ENCODE measurements around the gene XXYLT1.

XXYLT1 gene

GRCh38 chr3:195103623-195104022 lies 167.3 kb downstream of the XXYLT1 start:
- Histone ChIP-seq H3K36me3 (no peaks in the 10 kb centered on the region), H3K4me1 (peaks cover 66 to 92% (median 85%) of the 10 kb centered on the region in 10 experiments), H3K4me3 (no peak overlapping the region), H3K9ac (peak overlapping the region in 1 of 11 experiments; percentile 0; a peak in 1 of 22 replicates), H3K4me2 (peak overlapping the region in 10 of 11 experiments; percentile 54 to 82 (median 74); a peak in 17 of 22 replicates), H3K27ac (peak overlapping the region in 9 of 11 experiments; percentile 74 to 97 (median 91); a peak in 15 of 22 replicates), H3K9me3 (replicated peaks in 1 of 11) (peaks cover 0 to 10% (median 0%) of the 10 kb centered on the region in 11 experiments; a peak in 2 of 22 replicates), H4K20me1 (no peaks in the 10 kb centered on the region), H3K27me3 (no peaks in the 10 kb centered on the region)
- no peak for TF ChIP-seq Cebpa-rat (IDR thresholded peaks at IDR 0.05)

- no peak overlapping the region for H3K4me3 ChIP-seq
Observed at GRCh38 chr3:195102609-195103467, 168.1 kb downstream of the XXYLT1 start.

DNA sequence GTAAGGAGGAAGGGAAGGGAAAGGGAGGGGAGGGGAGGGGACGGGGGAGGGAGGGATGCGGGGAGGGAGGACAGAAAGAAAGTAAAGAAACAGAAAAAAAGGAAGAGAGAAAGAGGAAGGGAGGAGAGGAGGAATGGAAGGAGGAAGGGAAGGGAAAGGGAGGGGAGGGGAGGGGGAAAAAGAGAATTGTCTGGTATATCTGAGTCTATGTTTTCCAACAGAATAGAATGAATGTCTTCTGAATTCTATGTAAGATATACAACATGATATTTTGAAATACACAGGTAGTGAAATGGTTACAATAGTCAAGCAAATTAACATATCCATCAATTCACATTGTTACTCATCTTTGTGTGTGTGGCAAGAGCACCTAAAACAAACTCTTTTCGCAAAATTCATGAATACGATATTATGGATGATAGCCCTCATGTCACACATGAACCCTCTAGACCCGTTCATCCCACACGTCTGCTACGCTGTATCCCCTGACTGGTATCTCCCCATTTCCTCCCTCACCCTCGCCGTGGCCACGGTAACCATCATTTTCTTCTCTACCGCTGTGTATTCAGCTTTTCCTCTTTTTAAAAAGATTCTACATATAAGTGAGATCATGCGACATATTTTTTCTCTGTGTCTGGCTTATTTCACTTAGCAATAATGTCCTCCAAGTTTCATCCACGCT lies 168.9 kb downstream of the XXYLT1 start:
- Histone ChIP-seq H3K9ac (peak overlapping the region in 9 of 11 experiments; percentile 14 to 82 (median 51); a peak in 11 of 22 replicates), H3K9me3 (replicated peaks in 1 of 11) (peaks cover 0 to 10% (median 0%) of the 10 kb centered on the region in 11 experiments; a peak in 2 of 22 replicates), H3K4me1 (peaks cover 78 to 98% (median 92%) of the 10 kb centered on the region in 10 experiments), H3K4me2 (peak overlapping the region; percentile 35 to 82 (median 74); a peak in 20 of 22 replicates), H4K20me1 (no peaks in the 10 kb centered on the region), H3K27ac (peak overlapping the region in 10 of 11 experiments; percentile 18 to 97 (median 94); a peak in 19 of 22 replicates), H3K4me3 (no peak overlapping the region), H3K27me3 (no peaks in the 10 kb centered on the region), H3K36me3 (no peaks in the 10 kb centered on the region)
- TF ChIP-seq Cebpa-rat (IDR thresholded peaks at IDR 0.05) = no peak

More at GRCh38 chr3:195102609-195103467, 168.1 kb downstream of the XXYLT1 start:
- Histone ChIP-seq H3K9me3 (replicated peaks in 1 of 11) (peaks cover 0 to 10% (median 0%) of the 10 kb centered on the region in 11 experiments; a peak in 2 of 22 replicates), H3K4me1 (peaks cover 74 to 94% (median 90%) of the 10 kb centered on the region in 10 experiments), H3K36me3 (no peaks in the 10 kb centered on the region), H3K27ac (peak overlapping the region in 10 of 11 experiments; percentile 18 to 97 (median 87); a peak in 19 of 22 replicates), H4K20me1 (no peaks in the 10 kb centered on the region), H3K9ac (peak overlapping the region in 8 of 11 experiments; percentile 29 to 66 (median 55); a peak in 10 of 22 replicates), H3K27me3 (no peaks in the 10 kb centered on the region), H3K4me2 (peak overlapping the region; percentile 35 to 82 (median 74); a peak in 20 of 22 replicates)
- TF ChIP-seq Cebpa-rat (IDR thresholded peaks at IDR 0.05) = no peak

DNA sequence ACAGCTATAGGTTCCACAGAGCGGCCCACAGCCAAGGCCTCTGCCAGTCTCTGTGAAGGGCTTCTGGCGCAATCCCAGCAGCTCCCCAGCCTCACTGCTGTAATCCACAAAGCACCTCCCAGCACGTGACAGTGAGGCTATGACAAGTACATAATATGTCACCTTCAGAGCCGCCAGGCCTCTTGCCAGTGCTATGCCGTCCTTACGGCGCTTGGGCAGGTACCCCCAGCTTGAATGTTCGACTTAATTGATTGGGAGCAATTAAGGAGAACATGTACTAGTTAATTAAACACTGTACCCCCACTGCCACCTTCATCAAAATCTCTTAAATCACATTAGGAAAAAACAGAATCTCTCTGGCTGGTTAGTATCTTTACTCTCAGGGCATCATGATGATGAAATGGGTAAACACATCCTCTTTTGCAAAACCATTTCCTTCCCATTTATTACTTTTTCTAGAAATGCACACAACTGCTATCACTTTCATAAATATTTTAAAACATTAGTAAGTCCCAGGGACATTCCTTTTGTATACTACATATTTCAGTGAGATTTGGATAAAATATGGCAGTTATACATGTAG lies 169.9 kb downstream of the XXYLT1 start:
- H3K27ac ChIP-seq = peak overlapping the region; percentile 51 to 97 (median 94); a peak in 21 of 22 replicates
- peaks cover 78 to 98% (median 93%) of the 10 kb centered on the region in 10 experiments for H3K4me1 ChIP-seq
- peak in 10 of 11 experiments; percentile 47 to 89 (median 82); a peak in 17 of 22 replicates for TF ChIP-seq Cebpa-rat (IDR thresholded peaks at IDR 0.05)
- H3K4me2 ChIP-seq = peak overlapping the region; percentile 72 to 99 (median 90)
- peaks cover 0 to 10% (median 0%) of the 10 kb centered on the region in 11 experiments; a peak in 2 of 22 replicates for H3K9me3 ChIP-seq (replicated peaks in 1 of 11)
- H4K20me1 ChIP-seq = no peaks in the 10 kb centered on the region
- no peaks in the 10 kb centered on the region for H3K27me3 ChIP-seq
- no peaks in the 10 kb centered on the region for H3K36me3 ChIP-seq
- H3K9ac ChIP-seq = peak overlapping the region in 10 of 11 experiments; percentile 66 to 84 (median 81); a peak in 21 of 22 replicates
- peak overlapping the region in 8 of 10 experiments; percentile 10 to 56 (median 26); a peak in 8 of 20 replicates for H3K4me3 ChIP-seq

DNA sequence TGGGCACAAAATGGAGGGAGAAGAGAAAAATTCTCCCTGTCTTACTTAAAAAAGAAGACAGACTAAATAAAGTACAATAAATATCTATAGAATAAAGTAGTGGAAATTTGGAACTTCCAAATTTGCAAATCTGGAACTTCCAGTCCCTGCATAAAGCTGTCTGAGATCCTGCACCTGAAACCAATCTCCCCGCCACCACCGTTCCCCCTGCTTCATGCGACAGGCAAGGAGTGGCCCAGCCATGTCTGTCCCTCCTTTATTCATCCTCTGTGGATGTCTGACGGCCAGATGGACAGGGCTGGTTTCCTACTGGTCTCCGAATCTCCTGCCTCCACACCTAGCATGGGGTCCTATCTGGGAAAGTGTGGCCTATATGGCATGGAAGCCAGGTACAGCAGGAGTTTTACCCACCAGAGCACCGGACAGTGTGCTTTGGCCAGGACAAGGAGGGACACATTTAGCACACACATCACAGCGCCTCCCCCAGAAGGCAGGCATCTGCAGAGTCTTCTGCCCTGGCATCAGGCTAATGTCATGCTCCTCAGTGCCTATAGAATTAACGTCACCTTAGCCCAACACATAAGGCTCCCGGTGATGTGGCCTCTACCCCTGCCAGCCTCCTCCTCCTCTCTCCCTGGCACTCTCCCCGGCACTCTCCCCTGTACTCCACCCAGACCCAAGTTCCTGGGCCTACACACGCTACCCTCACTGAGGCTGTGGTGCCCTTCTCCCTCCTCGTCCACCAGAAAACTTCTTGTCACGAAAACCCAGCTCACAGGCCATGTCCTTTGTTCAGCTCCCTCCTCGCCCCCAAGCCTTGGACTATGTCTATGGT lies 170.8 kb downstream of the XXYLT1 start:
- Histone ChIP-seq H3K9ac (peak overlapping the region in 10 of 11 experiments; percentile 66 to 84 (median 81); a peak in 21 of 22 replicates), H4K20me1 (no peaks in the 10 kb centered on the region), H3K27me3 (no peaks in the 10 kb centered on the region), H3K4me2 (peak overlapping the region; percentile 72 to 99 (median 90)), H3K4me3 (peak overlapping the region in 4 of 10 experiments; percentile 14 to 26 (median 14); a peak in 3 of 20 replicates), H3K27ac (peak overlapping the region; percentile 51 to 97 (median 94); a peak in 21 of 22 replicates), H3K9me3 (replicated peaks in 1 of 11) (peaks cover 0 to 10% (median 0%) of the 10 kb centered on the region in 11 experiments; a peak in 2 of 22 replicates), H3K4me1 (peaks cover 81 to 98% (median 93%) of the 10 kb centered on the region in 10 experiments), H3K36me3 (no peaks in the 10 kb centered on the region)
- TF ChIP-seq Cebpa-rat (IDR thresholded peaks at IDR 0.05) = no peak

DNA sequence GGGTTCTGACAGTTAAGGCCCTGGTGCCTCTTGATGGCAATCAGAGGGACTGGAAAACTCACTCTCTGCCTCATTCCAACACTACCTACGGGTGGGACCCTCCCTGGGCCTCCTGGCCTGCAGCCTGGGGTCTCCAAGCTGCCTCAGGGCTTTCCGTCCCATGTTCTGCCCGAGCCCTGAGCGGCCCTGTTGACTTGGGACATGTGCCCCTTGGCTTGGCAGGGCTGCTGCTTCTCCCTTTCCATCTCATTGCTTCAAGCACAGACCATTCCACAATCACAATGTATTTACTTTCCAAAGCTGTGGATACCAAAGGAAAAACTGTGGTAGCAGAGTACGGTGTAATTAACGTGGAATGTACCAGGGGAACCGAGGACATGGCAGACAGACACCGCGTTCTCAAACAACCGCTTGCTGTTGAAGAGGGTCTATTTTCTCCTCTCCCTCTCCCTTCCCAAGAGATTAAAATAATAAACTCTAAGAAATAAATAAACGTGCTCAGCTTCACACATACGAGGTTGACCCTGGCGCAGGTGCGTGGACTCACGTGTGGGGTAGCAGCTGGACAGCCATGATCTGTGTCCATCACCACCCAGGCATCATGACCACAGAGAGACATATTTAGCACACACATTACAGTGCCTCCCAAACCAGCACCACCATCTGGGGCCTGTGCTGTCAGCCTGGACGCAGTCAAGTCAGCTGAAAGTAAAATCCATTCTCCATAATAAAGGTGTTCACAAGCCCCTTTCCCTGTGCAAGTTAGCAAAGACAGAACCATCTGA lies 172.0 kb downstream of the XXYLT1 start:
- Histone ChIP-seq H3K4me1 (peaks cover 82 to 98% (median 93%) of the 10 kb centered on the region in 10 experiments), H3K4me3 (no peak overlapping the region), H3K27ac (peak overlapping the region in 10 of 11 experiments; percentile 11 to 97 (median 94); a peak in 19 of 22 replicates), H3K36me3 (no peaks in the 10 kb centered on the region), H3K9ac (peak overlapping the region in 8 of 11 experiments; percentile 36 to 82 (median 62); a peak in 13 of 22 replicates), H3K4me2 (peak overlapping the region; percentile 29 to 99 (median 90)), H3K27me3 (no peaks in the 10 kb centered on the region), H4K20me1 (no peaks in the 10 kb centered on the region), H3K9me3 (replicated peaks in 1 of 11) (peaks cover 0 to 10% (median 0%) of the 10 kb centered on the region in 11 experiments; a peak in 2 of 22 replicates)
- no peak for TF ChIP-seq Cebpa-rat (IDR thresholded peaks at IDR 0.05)

Data from BLaER1 treated with 17β-estradiol and CSF1 and Interleukin-3, amounts not matched to agents 10 nM and 100 nM (cell line).